GM18526 (cell line): ENCODE results near the gene SPECC1L.
"Not testable (repeated sequence)": the region's sequence is repeated elsewhere in the genome, so short reads cannot be mapped to it uniquely, and the experiment has no call there.

Source experiments
- POLR2A ChIP-seq: IDR thresholded peaks from 3 replicates; pipeline ENCODE4 v1.6.1; 2011; ENCODE audit not compliant: insufficient read length; ENCODE audit errors: extremely low read depth

SPECC1L gene

GRCh38 chr22:24270556-24271385 lies at the start of gene SPECC1L:
SPECC1L (plus strand) TSS chr22:24270831; CDS start chr22:24302232, 31,401 bp downstream.
- TF ChIP-seq POLR2A = peak; percentile 96

GRCh38 chr22:24224468-24224867 lies 46.2 kb upstream of the SPECC1L start:
- no peak for TF ChIP-seq POLR2A

- TF ChIP-seq POLR2A = no peak
These were observed 45.5 kb upstream of the SPECC1L start for GRCh38 chr22:24225044-24225601.

GRCh38 chr22:24225951-24226350 lies 44.7 kb upstream of the SPECC1L start:
- no peak for TF ChIP-seq POLR2A

GRCh38 chr22:24230911-24231656 lies 39.5 kb upstream of the SPECC1L start:
- no peak for TF ChIP-seq POLR2A

- no peak for TF ChIP-seq POLR2A
These were observed 38.9 kb upstream of the SPECC1L start for GRCh38 chr22:24231706-24232105.

GRCh38 chr22:24232124-24232523 lies 38.5 kb upstream of the SPECC1L start:
- no peak for TF ChIP-seq POLR2A

- TF ChIP-seq POLR2A = no peak
These were observed 37.9 kb upstream of the SPECC1L start for GRCh38 chr22:24232725-24233124.

- TF ChIP-seq POLR2A = no peak
These were observed 37.4 kb upstream of the SPECC1L start for GRCh38 chr22:24233235-24233634.

GRCh38 chr22:24233816-24234215 lies 36.8 kb upstream of the SPECC1L start:
- TF ChIP-seq POLR2A = no peak

- no peak for TF ChIP-seq POLR2A
These were observed 35.3 kb upstream of the SPECC1L start for GRCh38 chr22:24235315-24235714.

GRCh38 chr22:24236656-24237055 lies 34.0 kb upstream of the SPECC1L start:
- TF ChIP-seq POLR2A = no peak

GRCh38 chr22:24240381-24240780 lies 30.2 kb upstream of the SPECC1L start:
- no peak for TF ChIP-seq POLR2A

- TF ChIP-seq POLR2A = no peak
These were observed 26.4 kb upstream of the SPECC1L start for GRCh38 chr22:24244144-24244787.

- not testable (repeated sequence) for TF ChIP-seq POLR2A
These were observed 25.6 kb upstream of the SPECC1L start, which contains the start of gene GGT5 for GRCh38 chr22:24245030-24245431. GGT5 (minus strand) TSS chr22:24245082; CDS start chr22:24244725, 357 bp downstream.
